Upper lobe of left lung (tissue), 6 donors: ENCODE measurements around the gene KIF6. TPM values are rescaled to one million over a fixed set of nuclear protein-coding genes. Genes with fewer than 3 reads are reported as not detected.

Source experiments
- ATAC-seq, 2 donors: fragments of 200-7000 bp; cut with Tn5 transposase; one replicate each; pipeline ENCODE4 v1.9.1; 2022; ENCODE audit warnings: mild to moderate bottlenecking in 2 of 2, moderate library complexity in 2 of 2; ENCODE audit not compliant: low FRiP score in 2 of 2
- DNase-seq, 2 donors: peaks; one replicate each; pipeline ENCODE4 v3.0.0-alpha.2; 2019 to 2020
- H3K27ac ChIP-seq, 4 donors: fragments of 200-600 bp; sonication (generic); one replicate each; pipeline ENCODE4 v1.5.1; 2016 to 2019
- H3K27me3 ChIP-seq, 4 donors: fragments of 200-600 bp; sonication (generic); one replicate each; pipeline ENCODE4 v1.5.1; 2017 to 2019
- H3K36me3 ChIP-seq, 4 donors: fragments of 200-600 bp; sonication (generic); one replicate each; pipeline ENCODE4 v1.5.1; 2016 to 2019
- H3K4me1 ChIP-seq, 4 donors: fragments of 200-600 bp; sonication (generic); one replicate each; pipeline ENCODE4 v1.5.1; 2018 to 2019
- H3K4me3 ChIP-seq, 4 donors: fragments of 200-600 bp; sonication (generic); one replicate each; pipeline ENCODE4 v1.5.1; 2017 to 2019; ENCODE audit warnings: mild to moderate bottlenecking in 2 of 4, moderate library complexity in 1 of 4
- H3K9me3 ChIP-seq, 4 donors: fragments of 200-600 bp; sonication (generic); one replicate each; pipeline ENCODE4 v1.5.1; 2018 to 2019
- CTCF ChIP-seq, 6 experiments: fragments of 450-650 bp in 4 of 6; fragments of 200-600 bp in 2 of 6; sonication (generic) in 2 of 6; IDR thresholded peaks; one replicate each; pipeline ENCODE4 v1.5.1; 2016 to 2019; ENCODE audit warnings: antibody characterized with exemption in 6 of 6
- EP300 ChIP-seq, 4 donors: sonication (generic); formaldehyde crosslinking; IDR thresholded peaks; one replicate each; pipeline ENCODE4 v1.5.1; 2017; ENCODE audit warnings: antibody characterized with exemption in 4 of 4, control low read depth in 2 of 4
- POLR2A ChIP-seq, 4 donors: fragments of 450-650 bp; IDR thresholded peaks; one replicate each; pipeline ENCODE4 v1.5.1; 2016 to 2017; ENCODE audit warnings: antibody characterized with exemption in 4 of 4, mild to moderate bottlenecking in 2 of 4
- POLR2AphosphoS5 ChIP-seq, 2 donors: sonication (generic); formaldehyde crosslinking; IDR thresholded peaks; one replicate each; pipeline ENCODE4 v1.5.1; 2017; ENCODE audit warnings: antibody characterized with exemption in 2 of 2
- WGBS, 2 donors: methylation state at CpG; one replicate each; pipeline ENCODE4 v1.1.5; 2017 to 2018; 5-methylcytosine and 5-hydroxymethylcytosine counted together
- total RNA-seq, 6 donors: library from RNA; depleted of rRNA in 4 of 6; stranded (reverse); fragments of >200 nt in 4 of 6; gene quantifications; one replicate each; pipeline versions ENCODE4 v1.1.0 to v1.2.1, GENCODE V29; 2016 to 2021
- donor health status: DM: no; HTN: no; CAD: no; lungs with moderate emphysema.
- donor health status: DM: no; HTN: yes; CAD: no; lungs with severe emphysema.

Gene KIF6
- total RNA-seq, 6 donors from 2014 or later: 0.55 to 7.9 (median 1.5) TPM

- ATAC-seq (no peak), DNase-seq (no peak)
- TF ChIP-seq POLR2A (IDR thresholded peaks at IDR 0.05) (no peak), CTCF (IDR thresholded peaks at IDR 0.05) (no peak), POLR2AphosphoS5 (IDR thresholded peaks at IDR 0.05) (no peak), EP300 (IDR thresholded peaks at IDR 0.05) (no peak)
- Histone ChIP-seq H3K36me3 (no peaks in the 10 kb centered on the region), H3K27ac (no peak overlapping the region), H3K4me3 (no peak overlapping the region), H3K4me1 (peaks cover 0 to 7% (median 4%) of the 10 kb centered on the region in 4 donors), H3K9me3 (no peaks in the 10 kb centered on the region), H3K27me3 (no peaks in the 10 kb centered on the region)
- WGBS, 2 donors: 88 to 90% methylated on average over 15 of the region's 15 CpGs
Measured at GRCh38 chr6:39420300-39421265, 304.6 kb downstream of the KIF6 start.

- TF ChIP-seq POLR2AphosphoS5 (IDR thresholded peaks at IDR 0.05): no peak
- TF ChIP-seq CTCF (IDR thresholded peaks at IDR 0.05): no peak
- TF ChIP-seq EP300 (IDR thresholded peaks at IDR 0.05): no peak
- no peak for TF ChIP-seq POLR2A (IDR thresholded peaks at IDR 0.05)
- DNase-seq: no peak
Measured at GRCh38 chr6:39419607-39420006, 305.6 kb downstream of the KIF6 start.

DNA sequence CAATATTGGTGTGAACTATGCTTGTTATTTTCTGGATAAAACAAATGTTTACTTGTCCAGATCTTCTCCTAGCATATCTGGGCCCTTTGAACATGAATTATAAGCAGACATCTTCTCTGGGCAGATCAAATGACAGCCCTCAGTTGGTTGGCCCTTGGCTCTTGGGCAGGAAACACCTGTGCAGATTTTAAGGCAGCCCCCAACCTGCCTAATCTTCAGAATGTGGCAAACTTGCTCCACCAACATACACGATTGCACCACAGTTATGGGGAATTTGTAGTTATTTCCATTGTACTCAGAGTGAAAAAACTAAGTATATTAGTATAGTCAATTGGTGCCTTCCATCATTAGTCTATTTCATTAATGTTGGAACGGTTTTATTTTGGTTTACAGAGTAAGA lies 307.8 kb downstream of the KIF6 start:
- H3K4me3 ChIP-seq: no peak overlapping the region
- no peaks in the 10 kb centered on the region for H3K27me3 ChIP-seq
- ATAC-seq: no peak
- H3K36me3 ChIP-seq: no peaks in the 10 kb centered on the region
- TF ChIP-seq POLR2AphosphoS5 (IDR thresholded peaks at IDR 0.05) (no peak), EP300 (IDR thresholded peaks at IDR 0.05) (no peak), POLR2A (IDR thresholded peaks at IDR 0.05) (no peak), CTCF (IDR thresholded peaks at IDR 0.05) (no peak)
- H3K9me3 ChIP-seq: no peaks in the 10 kb centered on the region
- no peak for DNase-seq
- WGBS, 2 donors: 66 to 74% methylated on average over 2 of the region's 2 CpGs
- peaks cover 0 to 7% (median 3%) of the 10 kb centered on the region in 4 donors for H3K4me1 ChIP-seq
- no peak overlapping the region for H3K27ac ChIP-seq

More at GRCh38 chr6:39419607-39420006, 305.6 kb downstream of the KIF6 start:
- no peak overlapping the region for H3K4me3 ChIP-seq
- 82 to 88% methylated on average over 3 of the region's 3 CpGs for WGBS, 2 donors
- H3K4me1 ChIP-seq: peaks cover 0 to 7% (median 3%) of the 10 kb centered on the region in 4 donors
- H3K36me3 ChIP-seq: no peaks in the 10 kb centered on the region
- no peak for ATAC-seq
- H3K27ac ChIP-seq: no peak overlapping the region
- H3K27me3 ChIP-seq: no peaks in the 10 kb centered on the region
- no peaks in the 10 kb centered on the region for H3K9me3 ChIP-seq

GRCh38 chr6:39416728-39417127 lies 308.5 kb downstream of the KIF6 start:
- H3K27ac ChIP-seq: no peak overlapping the region
- WGBS, 2 donors: 85% methylated on average over 4 of the region's 4 CpGs
- no peak for TF ChIP-seq POLR2A (IDR thresholded peaks at IDR 0.05)
- no peak for TF ChIP-seq EP300 (IDR thresholded peaks at IDR 0.05)
- TF ChIP-seq CTCF (IDR thresholded peaks at IDR 0.05): no peak
- TF ChIP-seq POLR2AphosphoS5 (IDR thresholded peaks at IDR 0.05): no peak

More at GRCh38 chr6:39416728-39417127, 308.5 kb downstream of the KIF6 start:
- Histone ChIP-seq H3K4me3 (no peak overlapping the region), H3K36me3 (no peaks in the 10 kb centered on the region), H3K4me1 (no peaks in the 10 kb centered on the region), H3K27me3 (no peaks in the 10 kb centered on the region), H3K9me3 (no peaks in the 10 kb centered on the region)
- ATAC-seq (no peak), DNase-seq (no peak)
